ENCODE data around the gene CAND2.
"Not testable (repeated sequence)": the region's sequence is repeated elsewhere in the genome, so short reads cannot be mapped to it uniquely, and the experiment has no call there.

Gene CAND2

GRCh38 chr3:12771236-12771635 lies 25.2 kb upstream of the CAND2 start:
- DNase-seq (ENCODE audit: low read depth in 2 of 2): no peak

GRCh38 chr3:12772462-12772861 lies 24.0 kb upstream of the CAND2 start:
- DNase-seq (ENCODE audit: low read depth in 2 of 2): no peak

GRCh38 chr3:12773030-12773709 lies 23.3 kb upstream of the CAND2 start:
- DNase-seq (ENCODE audit: low read depth in 2 of 2): no peak

- DNase-seq (ENCODE audit: low read depth in 2 of 2): no peak
Observed at GRCh38 chr3:12773710-12774086, 22.8 kb upstream of the CAND2 start.

GRCh38 chr3:12774619-12775018 lies 21.9 kb upstream of the CAND2 start:
- DNase-seq (ENCODE audit: low read depth in 2 of 2): no peak

- no peak for DNase-seq (ENCODE audit: low read depth in 2 of 2)
Observed at GRCh38 chr3:12775226-12775625, 21.3 kb upstream of the CAND2 start.

- not testable (repeated sequence) for DNase-seq (ENCODE audit: low read depth in 2 of 2)
Observed at GRCh38 chr3:12775970-12776369, 20.5 kb upstream of the CAND2 start.

GRCh38 chr3:12777171-12777570 lies 19.3 kb upstream of the CAND2 start:
- no peak for DNase-seq (ENCODE audit: low read depth in 2 of 2)

- DNase-seq (ENCODE audit: low read depth in 2 of 2): no peak
Observed at GRCh38 chr3:12780751-12781150, 15.7 kb upstream of the CAND2 start.

- DNase-seq (ENCODE audit: low read depth in 2 of 2): no peak
Observed at GRCh38 chr3:12782172-12782815, 14.2 kb upstream of the CAND2 start.

- DNase-seq (ENCODE audit: low read depth in 2 of 2): no peak
Observed at GRCh38 chr3:12785096-12785495, 11.4 kb upstream of the CAND2 start.

GRCh38 chr3:12787346-12787745 lies 9.1 kb upstream of the CAND2 start:
- DNase-seq (ENCODE audit: low read depth in 2 of 2): peak in 1 of 2 donors; percentile 69

- not testable (repeated sequence) for DNase-seq (ENCODE audit: low read depth in 2 of 2)
Observed at GRCh38 chr3:12787967-12788690, 8.4 kb upstream of the CAND2 start.

GRCh38 chr3:12791430-12791829 lies 5.0 kb upstream of the CAND2 start:
- no peak for DNase-seq (ENCODE audit: low read depth in 2 of 2)

- DNase-seq (ENCODE audit: low read depth in 2 of 2): no peak
Observed at GRCh38 chr3:12793701-12794100, 2.8 kb upstream of the CAND2 start.

GRCh38 chr3:12797124-12797891 lies 828 bp downstream of the CAND2 start:
- DNase-seq (ENCODE audit: low read depth in 2 of 2): no peak

GRCh38 chr3:12797892-12798558 lies 1.5 kb downstream of the CAND2 start:
- DNase-seq (ENCODE audit: low read depth in 2 of 2): no peak

GRCh38 chr3:12798559-12799179 lies 2.2 kb downstream of the CAND2 start:
- DNase-seq (ENCODE audit: low read depth in 2 of 2): no peak

- DNase-seq (ENCODE audit: low read depth in 2 of 2): no peak
Observed at GRCh38 chr3:12799525-12800440, 3.3 kb downstream of the CAND2 start.

- DNase-seq (ENCODE audit: low read depth in 2 of 2): no peak
Observed at GRCh38 chr3:12803371-12803770, 6.9 kb downstream of the CAND2 start.

All from stimulated activated CD4-positive, alpha-beta T cell treated with anti-CD3 and anti-CD28 coated beads, Interleukin-15, amount 100 ng/mL, for 48 hours (primary cell).